NCI-H2081 (cell line): ENCODE data around the gene ABCC4.

Experiments used
- DNase-seq, 2 experiments: peaks; one replicate each; lab custom pipeline; 2025; lab: John Stamatoyannopoulos, UW

ABCC4 gene

GRCh38 chr13:95154413-95154886 is 146.8 kb downstream of the ABCC4 start:
- DNase-seq, result peak; percentile 37 to 85

- DNase-seq, result peak; percentile 33 to 67
Observed at GRCh38 chr13:95153647-95154412, 147.4 kb downstream of the ABCC4 start.

- DNase-seq, result no peak
Observed at GRCh38 chr13:95151942-95152587, 149.2 kb downstream of the ABCC4 start.

- DNase-seq, result no peak
Observed at GRCh38 chr13:95150555-95150954, 150.7 kb downstream of the ABCC4 start.

- DNase-seq, result no peak
Observed at GRCh38 chr13:95146486-95146885, 154.8 kb downstream of the ABCC4 start.

GRCh38 chr13:95145587-95145986 is 155.7 kb downstream of the ABCC4 start:
- DNase-seq, result no peak

GRCh38 chr13:95140502-95140901 is 160.7 kb downstream of the ABCC4 start:
- no peak for DNase-seq

- DNase-seq, result no peak
Observed at GRCh38 chr13:95138876-95139585, 162.2 kb downstream of the ABCC4 start.

GRCh38 chr13:95137096-95137495 is 164.2 kb downstream of the ABCC4 start:
- DNase-seq, result no peak

- no peak for DNase-seq
Observed at GRCh38 chr13:95136638-95137037, 164.6 kb downstream of the ABCC4 start.

- no peak for DNase-seq
Observed at GRCh38 chr13:95133498-95133897, 167.8 kb downstream of the ABCC4 start.

GRCh38 chr13:95129004-95129403 is 172.2 kb downstream of the ABCC4 start:
- DNase-seq, result no peak

GRCh38 chr13:95128045-95128643 is 173.1 kb downstream of the ABCC4 start:
- peak; percentile 57 to 88 for DNase-seq

- DNase-seq, result no peak
Observed at GRCh38 chr13:95124959-95125358, 176.3 kb downstream of the ABCC4 start.

- no peak for DNase-seq
Observed at GRCh38 chr13:95123726-95124125, 177.5 kb downstream of the ABCC4 start.

- no peak for DNase-seq
Observed at GRCh38 chr13:95122063-95122462, 179.2 kb downstream of the ABCC4 start.

- DNase-seq, result no peak
Observed at GRCh38 chr13:95121516-95121915, 179.7 kb downstream of the ABCC4 start.

- DNase-seq, result no peak
Observed at GRCh38 chr13:95120650-95121049, 180.6 kb downstream of the ABCC4 start.

- no peak for DNase-seq
Observed at GRCh38 chr13:95118541-95119324, 182.5 kb downstream of the ABCC4 start.

- DNase-seq, result no peak
Observed at GRCh38 chr13:95117092-95117491, 184.2 kb downstream of the ABCC4 start.

- peak; percentile 15 to 47 for DNase-seq
Observed at GRCh38 chr13:95115525-95115924, 185.7 kb downstream of the ABCC4 start.

- no peak for DNase-seq
Observed at GRCh38 chr13:95113601-95114000, 187.7 kb downstream of the ABCC4 start.
